Panc1 (cell line): Measurements from ENCODE around the gene CFAP251.

Experiments used
- POLR2AphosphoS5 ChIP-seq: IDR thresholded peaks from 2 replicates; pipeline ENCODE4 v1.6.1; 2012; ENCODE audit warnings: mild to moderate bottlenecking, low read depth, low read length, moderate library complexity
- SIN3A ChIP-seq: IDR thresholded peaks from 2 replicates; pipeline ENCODE4 v1.6.1; 2012; ENCODE audit warnings: low read depth, mild to moderate bottlenecking, low read length, moderate library complexity, borderline replicate concordance; ENCODE audit not compliant: insufficient read depth
- TCF7L2 ChIP-seq: IDR thresholded peaks from 2 replicates; pipeline ENCODE4 v1.6.1; 2011; ENCODE audit warnings: mild to moderate bottlenecking, low read depth, low read length, inconsistent platforms
- TF ChIP-seq, protein P1 (sequence below): fragments of 450-650 bp; IDR thresholded peaks from 2 replicates; pipeline ENCODE4 v1.5.1; 2017; ENCODE audit warnings: mild to moderate bottlenecking
- TF ChIP-seq, protein P2 (sequence below), 2 experiments: IDR thresholded peaks; 2 replicates each; pipeline ENCODE4 v1.6.1; 2011 to 2012; ENCODE audit warnings: low read depth in 2 of 2, control low read depth in 1 of 2, low read length in 1 of 2, mild to moderate bottlenecking in 1 of 2, moderate library complexity in 1 of 2; ENCODE audit not compliant: insufficient read depth in 1 of 2

DNA sequence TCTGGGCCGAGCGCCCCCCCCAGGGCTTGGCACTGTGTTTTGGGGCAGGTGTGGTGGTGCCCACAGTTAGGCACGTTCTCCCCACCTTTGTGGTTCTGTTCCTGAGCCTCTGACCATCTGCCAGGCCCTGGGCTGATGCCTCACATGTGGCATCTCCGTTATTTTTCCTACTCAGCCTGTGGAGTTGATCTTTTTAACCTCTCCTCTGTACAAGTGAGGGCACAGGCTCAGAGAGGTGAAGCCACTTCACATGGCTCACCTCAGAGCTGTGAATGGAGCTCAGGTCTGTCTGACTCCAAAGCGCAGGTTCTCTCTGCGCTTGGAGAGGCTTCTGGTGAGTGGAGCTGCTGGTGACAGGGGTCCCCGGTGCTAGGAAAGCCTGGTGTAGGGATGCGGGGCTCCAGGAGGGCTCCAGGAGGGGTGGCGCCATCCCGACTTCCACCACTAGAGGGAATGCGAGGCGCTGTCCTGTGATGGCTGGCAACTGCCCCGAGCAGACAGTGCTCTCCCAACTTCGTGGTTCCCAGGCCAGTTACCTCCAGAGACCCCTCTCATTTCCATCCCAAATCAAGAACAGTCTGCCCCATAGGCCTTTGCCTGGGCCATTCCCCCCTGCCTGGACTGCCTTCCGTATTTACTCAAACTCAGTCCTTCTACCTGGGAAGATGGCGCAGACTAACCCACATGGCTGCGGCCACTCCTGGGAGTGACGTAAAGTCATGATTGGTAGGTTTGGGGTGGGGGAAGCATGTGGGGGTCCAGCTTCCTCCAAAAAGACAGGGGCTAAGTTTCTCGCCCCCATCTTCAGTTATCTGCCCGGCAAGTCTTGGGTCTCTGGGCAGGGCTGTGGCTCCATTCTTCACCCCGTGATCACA, 113.2 kb downstream of the CFAP251 start:
- TF ChIP-seq, protein P1, sequence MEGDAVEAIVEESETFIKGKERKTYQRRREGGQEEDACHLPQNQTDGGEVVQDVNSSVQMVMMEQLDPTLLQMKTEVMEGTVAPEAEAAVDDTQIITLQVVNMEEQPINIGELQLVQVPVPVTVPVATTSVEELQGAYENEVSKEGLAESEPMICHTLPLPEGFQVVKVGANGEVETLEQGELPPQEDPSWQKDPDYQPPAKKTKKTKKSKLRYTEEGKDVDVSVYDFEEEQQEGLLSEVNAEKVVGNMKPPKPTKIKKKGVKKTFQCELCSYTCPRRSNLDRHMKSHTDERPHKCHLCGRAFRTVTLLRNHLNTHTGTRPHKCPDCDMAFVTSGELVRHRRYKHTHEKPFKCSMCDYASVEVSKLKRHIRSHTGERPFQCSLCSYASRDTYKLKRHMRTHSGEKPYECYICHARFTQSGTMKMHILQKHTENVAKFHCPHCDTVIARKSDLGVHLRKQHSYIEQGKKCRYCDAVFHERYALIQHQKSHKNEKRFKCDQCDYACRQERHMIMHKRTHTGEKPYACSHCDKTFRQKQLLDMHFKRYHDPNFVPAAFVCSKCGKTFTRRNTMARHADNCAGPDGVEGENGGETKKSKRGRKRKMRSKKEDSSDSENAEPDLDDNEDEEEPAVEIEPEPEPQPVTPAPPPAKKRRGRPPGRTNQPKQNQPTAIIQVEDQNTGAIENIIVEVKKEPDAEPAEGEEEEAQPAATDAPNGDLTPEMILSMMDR: peak; percentile 88
- TF ChIP-seq, protein P2, sequence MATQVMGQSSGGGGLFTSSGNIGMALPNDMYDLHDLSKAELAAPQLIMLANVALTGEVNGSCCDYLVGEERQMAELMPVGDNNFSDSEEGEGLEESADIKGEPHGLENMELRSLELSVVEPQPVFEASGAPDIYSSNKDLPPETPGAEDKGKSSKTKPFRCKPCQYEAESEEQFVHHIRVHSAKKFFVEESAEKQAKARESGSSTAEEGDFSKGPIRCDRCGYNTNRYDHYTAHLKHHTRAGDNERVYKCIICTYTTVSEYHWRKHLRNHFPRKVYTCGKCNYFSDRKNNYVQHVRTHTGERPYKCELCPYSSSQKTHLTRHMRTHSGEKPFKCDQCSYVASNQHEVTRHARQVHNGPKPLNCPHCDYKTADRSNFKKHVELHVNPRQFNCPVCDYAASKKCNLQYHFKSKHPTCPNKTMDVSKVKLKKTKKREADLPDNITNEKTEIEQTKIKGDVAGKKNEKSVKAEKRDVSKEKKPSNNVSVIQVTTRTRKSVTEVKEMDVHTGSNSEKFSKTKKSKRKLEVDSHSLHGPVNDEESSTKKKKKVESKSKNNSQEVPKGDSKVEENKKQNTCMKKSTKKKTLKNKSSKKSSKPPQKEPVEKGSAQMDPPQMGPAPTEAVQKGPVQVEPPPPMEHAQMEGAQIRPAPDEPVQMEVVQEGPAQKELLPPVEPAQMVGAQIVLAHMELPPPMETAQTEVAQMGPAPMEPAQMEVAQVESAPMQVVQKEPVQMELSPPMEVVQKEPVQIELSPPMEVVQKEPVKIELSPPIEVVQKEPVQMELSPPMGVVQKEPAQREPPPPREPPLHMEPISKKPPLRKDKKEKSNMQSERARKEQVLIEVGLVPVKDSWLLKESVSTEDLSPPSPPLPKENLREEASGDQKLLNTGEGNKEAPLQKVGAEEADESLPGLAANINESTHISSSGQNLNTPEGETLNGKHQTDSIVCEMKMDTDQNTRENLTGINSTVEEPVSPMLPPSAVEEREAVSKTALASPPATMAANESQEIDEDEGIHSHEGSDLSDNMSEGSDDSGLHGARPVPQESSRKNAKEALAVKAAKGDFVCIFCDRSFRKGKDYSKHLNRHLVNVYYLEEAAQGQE (IDR thresholded peaks at IDR 0.05; ENCODE audit: insufficient read depth in 1 of 2, low read depth in 2 of 2, low read length in 1 of 2): no peak
- no peak for TF ChIP-seq POLR2AphosphoS5
- no peak for TF ChIP-seq TCF7L2
- no peak for TF ChIP-seq SIN3A
